G401.6 (cell line): ENCODE results near the gene ENPP1.

Experiments used
- FAIRE-seq: peaks from 2 replicates; lab custom pipeline; 2012; peaks lifted over from hg19 to GRCh38; lab: Jason Lieb, UNC

ENPP1 gene

DNA sequence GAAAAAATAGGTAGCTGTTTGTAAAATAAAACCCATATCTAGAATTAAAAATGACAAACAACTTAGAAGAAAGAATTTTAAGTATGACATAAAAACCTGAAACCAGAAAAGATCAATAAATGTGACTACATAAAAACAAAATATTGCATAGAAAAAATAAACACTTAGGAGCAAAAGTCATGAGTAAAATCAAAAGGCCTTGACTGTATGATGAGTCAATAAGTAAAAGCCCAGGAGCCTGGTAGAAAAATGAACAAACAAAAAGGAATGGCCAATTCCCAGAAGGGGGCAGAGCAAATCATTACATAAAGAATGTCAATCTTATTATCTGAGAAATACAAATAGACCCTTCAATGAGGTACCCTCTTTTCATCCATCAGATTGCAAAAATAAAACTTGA lies 20.7 kb upstream of the ENPP1 start:
- no peak for FAIRE-seq

DNA sequence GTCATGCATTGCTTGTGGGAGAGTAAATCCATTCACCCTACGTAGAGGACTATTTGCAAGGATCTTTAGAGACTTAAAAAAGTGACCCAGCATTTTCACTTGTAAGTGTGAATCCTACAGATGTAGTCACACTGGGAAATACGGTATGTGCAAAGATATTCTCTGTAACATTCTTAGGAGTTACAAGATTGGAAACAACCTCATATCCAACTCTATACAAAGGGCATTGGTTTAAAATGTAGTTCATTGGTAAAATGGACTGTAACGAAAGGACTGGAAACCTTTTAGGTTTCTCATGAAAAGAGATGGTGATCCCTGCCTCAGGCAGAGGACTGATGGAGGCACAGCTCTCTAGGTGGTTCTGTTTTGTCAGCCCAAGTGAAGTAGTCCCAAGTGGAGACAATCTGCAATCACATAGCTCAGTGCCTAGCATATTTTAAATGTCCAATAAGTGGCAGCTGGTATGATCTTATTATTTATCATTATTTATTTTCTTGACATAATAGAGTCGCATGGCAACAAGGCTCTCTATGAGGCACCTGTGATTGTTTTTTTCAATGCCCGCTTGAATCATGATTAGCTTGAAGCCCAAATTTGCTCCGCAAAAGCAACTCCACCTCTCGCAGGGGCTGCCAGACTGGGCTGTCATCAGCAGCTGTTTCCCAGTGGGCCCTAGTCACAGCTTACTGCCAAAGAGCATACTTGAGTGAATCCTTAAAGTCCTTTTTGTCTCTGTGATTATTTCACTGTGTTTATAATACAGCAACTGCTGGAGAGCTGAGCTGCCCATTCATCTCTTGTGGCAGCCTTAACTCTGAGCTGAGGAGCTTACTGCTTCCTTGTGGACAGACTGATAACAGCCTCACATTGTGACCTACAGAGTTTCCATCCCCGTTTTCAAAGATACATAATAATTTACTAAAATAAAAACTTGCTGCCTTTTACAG lies 19.8 kb upstream of the ENPP1 start:
- FAIRE-seq: no peak

DNA sequence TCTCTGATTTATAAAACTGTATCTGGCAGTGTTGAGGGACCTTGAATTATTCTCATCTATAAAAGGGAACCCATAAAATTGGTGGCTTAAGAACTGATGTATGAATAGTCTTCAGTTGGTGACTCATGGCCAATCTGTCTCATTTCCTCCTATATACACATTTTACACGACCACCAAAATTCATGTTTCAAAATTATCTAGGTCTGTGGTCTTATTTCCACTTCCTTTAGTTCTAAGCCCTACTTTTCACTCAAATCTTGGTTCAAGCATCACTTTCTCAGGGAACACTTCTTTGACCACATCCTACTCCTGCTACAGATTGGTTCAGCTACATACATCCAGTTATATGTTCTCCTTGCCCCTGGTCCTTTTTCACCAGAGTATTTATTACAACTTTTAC lies 18.6 kb upstream of the ENPP1 start:
- no peak for FAIRE-seq

DNA sequence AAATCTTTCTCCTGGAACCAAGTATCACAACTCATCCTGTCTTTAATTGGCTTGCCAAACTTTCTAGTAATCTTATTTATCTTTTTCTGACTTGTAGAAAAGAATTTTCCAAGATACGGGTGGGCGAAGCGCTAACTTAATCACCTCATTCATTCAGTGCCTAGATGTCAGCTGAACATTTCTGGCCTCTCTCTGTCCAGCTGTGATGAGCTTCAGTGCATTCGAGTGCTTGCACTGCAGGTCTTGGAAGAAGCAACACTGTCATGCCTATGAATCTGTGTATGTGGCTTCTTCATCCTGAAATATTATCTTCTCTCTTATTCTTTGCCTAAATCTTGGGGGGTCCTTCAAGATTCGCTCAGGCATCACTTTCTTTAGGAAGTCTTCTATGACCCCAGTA lies 16.3 kb upstream of the ENPP1 start:
- no peak for FAIRE-seq

DNA sequence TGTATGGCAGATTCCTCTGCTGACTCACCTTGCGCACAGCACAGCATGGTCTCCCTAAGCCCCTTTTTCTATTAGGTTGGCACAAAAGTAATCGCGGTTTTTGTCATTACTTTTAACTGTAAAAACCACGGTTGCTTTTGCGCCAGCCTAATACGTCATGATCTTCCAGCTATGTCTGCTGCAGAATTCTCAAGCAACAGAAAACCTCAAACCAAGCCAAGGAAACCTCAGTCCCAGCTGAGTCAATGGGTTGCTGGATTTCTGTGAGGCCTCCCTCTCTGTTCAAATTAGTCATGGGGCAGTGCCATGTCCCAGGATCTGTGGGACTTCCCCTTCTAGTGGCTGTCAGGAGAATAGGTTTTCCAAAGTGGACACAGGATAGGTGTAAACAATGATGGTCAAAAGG lies 15.7 kb upstream of the ENPP1 start:
- no peak for FAIRE-seq

DNA sequence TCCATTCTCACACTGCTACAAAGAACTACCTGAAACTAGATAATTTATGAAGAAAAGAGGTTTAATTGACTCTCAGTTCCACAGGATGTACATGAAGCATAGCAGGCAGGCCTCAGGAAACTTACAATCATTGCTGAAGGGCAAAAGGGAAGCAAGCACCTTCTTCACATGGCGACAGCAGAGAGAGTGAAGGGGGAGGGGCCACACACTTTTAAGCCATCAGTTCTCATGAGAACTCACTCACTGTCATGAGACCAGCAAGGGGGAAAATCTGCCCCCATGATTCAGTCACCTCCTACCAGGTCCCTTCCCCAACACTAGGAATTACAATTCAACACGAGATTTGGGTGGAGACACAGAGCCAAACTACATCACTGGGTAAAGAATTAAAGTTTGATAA lies 12.5 kb upstream of the ENPP1 start:
- no peak for FAIRE-seq

DNA sequence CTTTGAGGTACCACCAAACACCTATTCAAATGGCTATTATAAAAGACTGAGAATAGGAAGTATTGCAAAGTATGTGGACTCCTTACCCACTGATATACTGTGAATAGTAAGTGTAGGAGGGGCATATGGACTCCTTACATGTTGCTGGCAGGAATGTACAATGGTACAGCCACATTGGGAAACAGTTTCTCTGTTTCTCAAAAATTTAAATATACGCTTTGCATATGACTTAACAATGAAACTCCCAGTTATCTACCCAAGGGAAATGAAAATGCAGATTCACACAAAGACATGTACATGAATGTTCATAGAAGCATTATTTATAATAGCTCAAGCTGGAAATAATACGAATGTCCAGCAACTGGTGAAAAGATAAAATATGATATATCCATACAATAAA lies 5.5 kb upstream of the ENPP1 start:
- FAIRE-seq: no peak

DNA sequence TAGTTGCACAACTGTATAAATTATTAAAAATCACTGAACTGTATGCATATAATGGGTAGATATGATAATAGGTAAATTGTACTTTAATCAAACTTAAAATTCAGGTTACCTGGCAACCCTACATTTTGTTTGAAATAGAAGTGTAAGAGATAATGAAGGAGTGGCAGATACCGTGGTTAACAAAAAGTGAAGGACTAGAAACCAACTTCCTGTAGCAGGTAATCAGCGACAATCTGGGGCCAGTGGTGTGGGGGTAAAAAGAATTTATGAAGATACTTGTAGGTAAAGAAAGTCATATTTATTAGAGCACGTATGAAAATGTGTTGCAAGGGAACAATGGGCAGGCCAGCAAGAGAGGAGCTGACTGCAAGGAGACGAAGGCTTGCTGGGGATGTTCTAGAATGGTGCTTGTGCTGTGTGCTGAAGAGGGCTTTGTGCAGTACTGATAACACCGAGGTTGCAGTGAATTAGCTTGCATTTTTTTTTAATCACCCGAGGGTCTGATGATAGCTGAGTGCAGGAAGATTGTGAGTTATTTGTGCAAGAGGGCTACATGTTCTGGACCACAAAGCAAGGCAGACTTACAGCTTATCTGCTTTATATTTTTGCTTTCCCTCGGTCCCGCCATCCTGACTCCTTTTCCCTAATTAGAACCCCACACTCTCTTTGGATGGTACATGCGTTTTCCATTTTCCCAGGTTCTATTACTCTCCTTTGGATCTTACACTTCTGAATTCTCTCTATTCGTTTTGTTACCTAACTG lies 4.6 kb upstream of the ENPP1 start:
- no peak for FAIRE-seq

DNA sequence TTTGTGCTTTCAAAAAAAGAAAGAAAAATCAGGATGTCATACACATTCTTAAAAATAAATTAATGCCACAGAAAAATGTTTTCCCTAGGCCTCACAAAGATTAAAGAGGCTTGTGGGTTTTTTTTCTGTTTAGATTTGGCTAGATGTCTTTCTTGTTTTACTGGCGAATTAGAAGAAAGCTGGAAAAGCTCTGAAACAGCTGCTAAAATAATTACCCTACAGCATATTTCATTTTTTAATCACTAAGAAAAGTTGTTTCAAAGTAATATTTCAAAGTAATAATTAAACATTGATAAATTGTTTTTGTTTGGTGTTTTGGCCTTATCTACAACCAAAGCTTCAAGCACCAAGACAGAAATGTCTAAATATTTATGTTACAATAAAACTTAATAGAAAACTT lies 3.7 kb upstream of the ENPP1 start:
- FAIRE-seq: no peak

DNA sequence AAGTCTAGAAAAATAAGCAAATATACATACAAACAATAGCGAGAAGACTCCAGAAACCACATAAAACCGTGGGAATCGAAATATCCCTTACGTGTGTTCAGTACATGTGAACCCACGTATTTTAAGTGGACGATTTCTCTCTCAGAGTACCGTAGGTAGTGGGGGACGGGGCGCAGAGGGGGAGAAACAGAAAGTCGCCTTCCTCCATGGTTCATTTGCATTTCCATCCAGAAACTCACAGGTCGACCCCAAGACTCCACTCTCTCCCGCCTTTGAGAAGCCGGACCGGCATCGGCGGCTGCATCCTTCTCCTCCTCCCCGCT lies 538 bp upstream of the ENPP1 start:
- FAIRE-seq: no peak

DNA sequence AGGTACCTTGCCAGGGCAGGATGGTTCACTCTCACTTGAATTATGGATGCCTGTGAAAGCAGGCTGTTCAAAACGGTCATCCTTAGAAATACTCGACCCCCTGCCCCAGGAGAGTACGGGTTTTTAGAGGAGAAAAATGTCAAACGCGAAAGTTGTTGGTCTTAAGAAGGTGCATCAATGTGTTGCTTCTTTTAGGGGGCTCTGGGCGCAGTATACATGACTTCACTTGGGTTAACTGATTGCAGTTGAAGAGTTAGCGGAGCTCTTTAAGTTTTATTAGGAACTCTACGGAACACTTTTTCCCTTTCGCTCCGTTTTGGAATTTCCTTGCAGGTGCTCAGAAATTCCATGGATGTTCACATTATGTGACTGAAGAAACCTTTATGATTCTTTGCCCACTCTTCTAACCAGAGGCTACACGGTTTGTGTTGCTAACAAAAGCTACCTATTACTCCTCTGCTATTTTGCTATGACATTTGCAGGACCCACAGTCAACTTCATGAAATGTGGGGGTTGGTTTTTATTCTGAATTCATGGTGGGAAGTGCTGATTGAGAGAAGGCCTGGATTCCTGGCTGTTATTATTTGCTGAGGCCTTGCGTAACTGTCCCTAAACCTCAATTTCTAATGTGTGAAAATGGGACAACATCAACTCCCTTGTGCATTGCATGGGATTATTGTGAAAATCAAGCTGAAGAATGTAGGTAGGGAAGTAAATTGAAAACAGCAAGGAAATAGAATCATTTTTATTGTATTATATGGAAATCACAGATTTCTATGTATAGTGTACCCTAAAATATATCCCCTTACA lies 845 bp downstream of the ENPP1 start:
- no peak for FAIRE-seq

DNA sequence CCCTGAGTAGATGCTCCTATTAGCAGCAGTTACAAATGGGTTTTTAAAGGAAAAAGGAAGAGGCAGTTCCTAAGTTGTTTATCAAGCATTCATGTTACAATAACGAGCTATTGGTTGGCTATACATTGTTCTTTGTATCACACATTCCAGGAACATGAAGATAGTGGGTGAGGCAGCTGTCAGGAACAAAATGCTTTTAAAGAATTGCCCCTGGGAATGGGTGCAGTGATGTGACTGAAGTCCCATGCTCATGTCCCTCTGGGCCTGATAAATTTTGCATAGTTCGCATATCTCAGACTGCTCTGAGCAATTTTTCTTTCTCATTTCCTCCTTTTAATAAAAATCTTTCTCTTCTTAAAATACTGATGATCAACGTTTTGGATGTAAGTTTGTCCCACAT lies 3.7 kb downstream of the ENPP1 start:
- FAIRE-seq: no peak

DNA sequence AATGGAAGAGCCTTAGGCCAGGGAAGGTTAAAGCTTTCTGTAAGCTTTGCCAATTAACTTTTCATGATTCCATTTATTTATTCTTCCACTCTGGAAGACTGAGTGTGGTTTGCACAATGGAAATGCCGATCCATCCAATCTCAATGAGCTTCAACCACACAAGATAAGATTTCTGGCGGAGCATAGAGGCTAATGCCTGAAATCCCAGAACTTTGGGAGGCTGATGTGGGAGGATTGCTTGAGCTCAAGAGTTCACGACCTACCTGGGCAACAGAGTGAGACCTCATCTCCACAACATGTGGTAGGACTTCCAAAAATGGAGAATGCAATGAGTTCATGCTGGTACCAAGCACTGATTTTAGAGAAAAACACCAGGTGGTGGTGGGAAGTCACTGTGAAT lies 6.2 kb downstream of the ENPP1 start:
- FAIRE-seq: no peak

DNA sequence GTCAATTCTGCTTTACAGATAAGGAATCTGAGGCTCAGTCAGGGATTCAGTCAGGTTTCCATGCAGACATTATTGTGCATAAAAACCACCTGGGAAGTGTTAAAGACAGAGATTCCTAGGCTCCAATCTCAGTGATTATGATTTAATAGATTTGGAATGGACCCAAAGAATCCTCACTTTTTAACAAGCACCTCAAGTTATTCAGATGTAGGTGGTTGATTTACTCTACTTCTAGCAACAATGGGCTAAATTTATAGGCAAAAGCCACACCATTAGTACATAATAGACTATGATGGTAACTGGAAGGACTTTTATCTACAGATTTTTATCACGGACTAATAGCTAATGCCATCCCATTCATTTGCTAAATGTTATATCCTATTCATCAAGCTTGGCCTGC lies 9.0 kb downstream of the ENPP1 start:
- no peak for FAIRE-seq

DNA sequence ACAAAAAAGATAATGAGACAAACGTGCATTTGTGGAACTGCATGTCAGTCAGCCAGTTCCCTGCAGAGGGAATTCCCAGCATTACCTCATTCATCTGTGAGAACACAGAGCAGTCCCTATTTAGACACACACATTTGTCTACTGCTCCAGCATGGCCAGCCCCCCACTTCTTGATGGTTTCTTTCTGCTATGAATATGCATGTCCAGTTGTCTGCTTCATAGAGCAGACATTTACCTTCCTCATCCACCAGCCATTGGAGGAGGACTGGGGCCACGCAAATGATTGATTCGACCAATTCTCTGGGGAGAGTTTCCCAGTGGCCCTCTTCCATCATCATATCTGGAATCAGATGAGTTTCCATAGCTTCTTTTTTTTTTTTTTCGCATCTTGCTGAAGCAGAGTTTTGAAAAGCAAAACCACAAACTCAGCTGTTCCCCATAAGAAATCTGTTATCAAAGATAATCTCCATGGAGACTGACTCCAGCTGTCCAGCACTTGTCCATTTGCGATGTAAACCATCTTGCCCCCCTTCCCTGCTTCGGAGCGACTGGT lies 11.8 kb downstream of the ENPP1 start:
- no peak for FAIRE-seq

DNA sequence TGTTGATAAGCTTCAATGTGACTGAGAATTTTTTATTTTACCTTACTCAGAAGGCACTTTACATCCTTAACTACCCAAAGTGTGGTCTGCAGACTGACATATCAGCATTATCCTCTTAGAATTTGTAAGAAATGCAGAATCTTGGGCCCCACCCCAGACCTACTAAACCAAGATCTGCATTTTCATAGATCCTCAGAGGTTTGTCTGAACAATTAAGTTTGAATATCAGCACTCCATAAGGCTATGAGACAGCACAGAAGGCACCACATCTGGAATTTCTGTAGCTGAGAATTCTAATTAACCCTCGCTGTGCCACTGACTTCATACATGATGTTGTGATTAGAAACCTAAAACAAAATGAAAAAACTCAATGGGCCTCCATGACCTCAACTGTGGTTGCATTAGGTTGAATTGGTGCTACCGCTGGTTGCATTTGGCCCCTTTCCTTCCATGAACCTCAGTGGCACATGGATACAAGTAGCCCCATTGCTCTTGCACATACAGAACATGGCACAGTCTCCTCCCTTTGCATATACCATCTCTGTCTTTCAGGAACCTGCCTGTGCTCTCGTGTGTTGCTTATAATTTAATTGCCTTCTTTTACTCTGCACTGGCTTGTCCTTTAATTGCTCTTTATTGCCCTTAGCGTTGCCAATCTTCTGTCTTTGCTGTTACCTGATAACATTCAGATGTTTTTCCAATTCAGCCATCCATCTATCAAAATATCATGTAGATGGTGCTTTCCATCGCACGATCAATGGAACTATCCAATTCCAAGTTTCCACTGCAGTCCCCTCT lies 13.4 kb downstream of the ENPP1 start:
- FAIRE-seq: no peak

DNA sequence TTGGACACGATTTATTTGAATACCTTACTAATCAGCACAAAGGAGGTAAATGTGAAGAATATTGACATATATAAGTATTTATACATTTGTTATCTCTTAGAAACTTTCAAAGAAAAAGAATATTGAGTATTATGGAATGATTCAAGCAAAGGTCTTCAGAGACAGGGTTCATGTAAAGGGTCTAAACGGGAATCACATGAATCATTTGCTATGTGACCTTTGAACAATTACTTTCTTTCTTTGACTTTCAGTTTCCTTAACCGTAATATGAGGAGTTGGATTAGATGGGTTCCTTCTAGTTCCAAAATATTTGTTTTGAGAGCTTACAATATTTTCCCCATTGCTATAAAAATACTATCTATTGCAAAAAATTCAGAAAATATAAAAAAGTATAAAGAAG lies 14.3 kb downstream of the ENPP1 start:
- FAIRE-seq: no peak

DNA sequence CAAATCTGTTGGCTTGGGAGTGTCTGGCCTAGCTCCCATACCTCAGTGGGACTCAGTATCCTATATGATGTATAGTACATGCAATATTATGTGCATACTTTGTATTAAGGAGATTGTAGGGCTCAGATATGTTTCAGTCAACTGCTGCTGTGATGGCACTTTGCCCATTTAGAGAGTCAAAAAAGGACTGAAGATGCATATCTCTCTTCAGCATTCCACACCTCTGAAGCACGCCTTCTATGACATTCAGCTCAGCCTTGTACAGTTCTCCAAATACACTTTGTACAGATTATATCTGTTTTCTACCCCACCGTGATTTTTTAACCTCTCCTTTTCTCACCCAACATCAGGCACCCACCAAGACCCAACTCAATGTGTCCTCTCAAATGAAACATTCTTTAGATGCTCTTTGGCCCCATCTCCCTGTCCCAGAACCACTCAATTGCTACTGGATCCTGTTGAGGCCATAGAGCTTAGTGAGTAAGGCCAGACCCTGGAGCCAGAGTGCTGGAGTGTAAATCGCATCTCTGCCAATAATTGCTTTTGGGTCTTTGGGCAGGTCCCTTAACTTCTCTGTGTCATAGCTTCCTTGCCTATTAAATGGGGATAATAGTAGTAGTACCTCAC lies 15.6 kb downstream of the ENPP1 start:
- no peak for FAIRE-seq

DNA sequence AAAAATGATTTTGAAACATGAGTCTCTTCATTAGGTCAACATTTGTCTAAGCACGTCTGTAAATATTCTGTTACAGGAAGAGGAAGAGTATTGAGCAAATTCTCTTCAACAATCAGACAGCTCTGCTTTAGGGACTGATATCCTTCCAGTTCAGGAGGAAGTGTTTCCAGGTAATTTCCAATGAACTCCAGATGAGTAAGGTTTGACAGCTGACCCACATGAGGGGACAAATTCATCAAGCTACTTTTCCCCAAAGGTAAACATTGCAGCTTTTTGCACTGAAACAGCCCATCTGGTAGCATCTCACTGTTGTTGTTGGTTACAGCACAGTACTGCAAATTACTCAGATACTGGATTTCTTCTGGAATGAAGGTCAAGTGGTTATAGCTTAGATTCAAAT lies 18.1 kb downstream of the ENPP1 start:
- FAIRE-seq: no peak

DNA sequence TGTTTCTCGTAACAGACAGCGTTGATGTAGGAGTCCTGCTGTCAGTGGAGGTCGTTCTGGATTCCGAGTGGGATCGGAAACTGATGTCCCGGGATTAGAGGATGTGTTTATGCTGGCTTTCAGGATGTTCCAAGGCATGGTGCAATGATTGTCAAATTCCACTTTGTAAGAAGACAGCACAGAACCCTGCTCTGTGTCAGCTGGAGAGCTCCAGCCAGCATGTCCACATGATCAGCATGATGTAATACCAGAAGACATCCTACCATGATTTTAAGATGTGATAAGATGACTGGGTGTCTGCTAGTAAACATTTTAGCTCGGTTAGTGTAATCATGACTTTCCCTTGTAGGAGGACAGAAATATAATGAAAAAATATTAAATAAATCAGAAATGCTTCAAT lies 20.3 kb downstream of the ENPP1 start:
- FAIRE-seq: no peak

DNA sequence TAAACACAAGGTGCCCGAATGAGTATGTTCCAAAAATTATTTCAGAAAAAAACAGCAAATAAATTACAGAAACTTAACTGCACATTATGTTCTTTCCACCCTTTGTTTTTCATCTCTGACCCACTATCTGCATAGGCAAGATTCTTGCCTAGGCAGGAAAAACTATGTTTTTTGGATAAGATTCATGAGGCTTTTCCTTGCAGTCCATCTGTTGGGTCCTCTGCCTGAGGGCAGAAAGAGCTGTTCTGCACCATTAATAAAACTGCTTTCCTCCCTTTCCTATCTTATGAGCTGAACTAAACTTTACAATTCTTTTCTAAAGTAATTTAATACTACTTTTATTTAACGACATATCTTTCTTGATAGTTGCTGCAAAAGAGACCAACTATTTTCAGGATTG lies 21.1 kb downstream of the ENPP1 start:
- no peak for FAIRE-seq
